H1 (cell line): ENCODE measurements around the gene CD276. TPM values are rescaled to one million over a fixed set of nuclear protein-coding genes. Genes with fewer than 3 reads are reported as not detected.

Source experiments
- CTCF ChIA-PET: fragments of 300-600 bp; sonication (Branson Sonifier 250); formaldehyde crosslinking; loops from one replicate; lab custom pipeline; 2021; ENCODE audit not compliant: partially characterized antibody; lab: Charles Lee
- POLR2A ChIA-PET: fragments of 300-600 bp; sonication (Branson Sonifier 250); formaldehyde crosslinking; loops from one replicate; lab custom pipeline; 2021; ENCODE audit warnings: inconsistent platforms; ENCODE audit not compliant: partially characterized antibody; lab: Charles Lee
- DNase-seq, 2 experiments: peaks; one replicate each; pipeline versions ENCODE4 v3.0.0 to v3.0.0-alpha.2; 2010 to 2022; ENCODE audit warnings: low spot score in 2 of 2, low read depth in 1 of 2, mixed read lengths in 1 of 2
- FAIRE-seq: peaks from 2 replicates; lab custom pipeline; 2011; peaks lifted over from hg19 to GRCh38; lab: Jason Lieb, UNC
- H2AFZ ChIP-seq: 2 replicates; pipeline ENCODE4 v1.8.1; 2012; ENCODE audit warnings: low read length, inconsistent platforms
- H2AK5ac ChIP-seq: 2 replicates; pipeline ENCODE4 v1.6.1; 2013; ENCODE audit warnings: low read depth, low read length
- H2BK120ac ChIP-seq: replicated peaks from 2 replicates; pipeline ENCODE3; 2013; ENCODE audit warnings: low read depth, low read length, inconsistent platforms
- H2BK12ac ChIP-seq: 2 replicates; pipeline ENCODE4 v1.6.1; 2013; ENCODE audit warnings: low read depth, low read length
- H2BK15ac ChIP-seq: 2 replicates; pipeline ENCODE4 v1.6.1; 2013; ENCODE audit warnings: low read length
- H2BK20ac ChIP-seq: 2 replicates; pipeline ENCODE4 v1.6.1; 2013; ENCODE audit warnings: low read length
- H2BK5ac ChIP-seq: 2 replicates; pipeline ENCODE4 v1.6.1; 2013; ENCODE audit warnings: low read depth, low read length
- H3K14ac ChIP-seq: 2 replicates; pipeline ENCODE4 v1.6.1; 2013; ENCODE audit warnings: inconsistent platforms; ENCODE audit not compliant: insufficient read length
- H3K18ac ChIP-seq: 2 replicates; pipeline ENCODE4 v1.6.1; 2013; ENCODE audit warnings: low read length; ENCODE audit errors: extremely low read depth
- H3K23ac ChIP-seq: 2 replicates; pipeline ENCODE4 v1.6.1; 2013; ENCODE audit warnings: inconsistent platforms; ENCODE audit not compliant: insufficient read length
- H3K23me2 ChIP-seq: 2 replicates; pipeline ENCODE4 v1.6.1; 2013; ENCODE audit warnings: low read depth, low read length
- H3K27ac ChIP-seq: 2 replicates; pipeline ENCODE4 v1.6.1; 2011; ENCODE audit warnings: low read depth, low read length, inconsistent platforms
- H3K27me3 ChIP-seq, 4 experiments: replicated peaks in 1 of 4; 1 replicate in 1 of 4; 2 replicates in 3 of 4; pipeline versions ENCODE4 v1.6.1 to v1.8.1; 2011 to 2013; ENCODE audit warnings: low read length in 3 of 4, mild to moderate bottlenecking in 3 of 4, inconsistent platforms in 2 of 4, mixed read lengths in 2 of 4, moderate library complexity in 1 of 4; ENCODE audit not compliant: control insufficient read depth in 3 of 4, insufficient read depth in 3 of 4; ENCODE audit errors: extremely low read depth in 1 of 4
- H3K36me3 ChIP-seq, 4 experiments: 2 replicates each; pipeline versions ENCODE4 v1.6.1 to v1.8.1; 2011 to 2013; ENCODE audit warnings: mild to moderate bottlenecking in 4 of 4, low read length in 3 of 4, moderate library complexity in 2 of 4, control low read depth in 1 of 4, inconsistent platforms in 1 of 4; ENCODE audit not compliant: insufficient read depth in 4 of 4, control insufficient read depth in 2 of 4
- H3K4ac ChIP-seq: replicated peaks from 2 replicates; pipeline ENCODE3; 2013; ENCODE audit warnings: low read length, low read depth, mixed read lengths, inconsistent platforms; ENCODE audit not compliant: insufficient read length
- H3K4me1 ChIP-seq, 4 experiments: replicated peaks in 1 of 4; 1 replicate in 1 of 4; 2 replicates in 3 of 4; pipeline versions ENCODE4 v1.6.1 to v1.8.1; 2011 to 2013; ENCODE audit warnings: low read length in 3 of 4, inconsistent platforms in 2 of 4, mixed read lengths in 1 of 4; ENCODE audit not compliant: insufficient read depth in 4 of 4, control insufficient read depth in 3 of 4
- H3K4me2 ChIP-seq, 2 experiments: 2 replicates each; pipeline versions ENCODE4 v1.6.1 to v1.8.1; 2011 to 2013; ENCODE audit warnings: low read depth in 2 of 2, low read length in 2 of 2, control low read depth in 1 of 2, inconsistent platforms in 1 of 2, mild to moderate bottlenecking in 1 of 2; ENCODE audit not compliant: insufficient read depth in 1 of 2
- H3K4me3 ChIP-seq, 4 experiments: fragments of 200-600, 300-600 bp in 1 of 4; sonication (generic), shearing (Covaris generic), sonication (Bioruptor Twin) in 1 of 4; 2 replicates each; pipeline versions ENCODE4 v1.5.1 to v1.8.1; 2011 to 2016; ENCODE audit warnings: low read length in 4 of 4, low read depth in 3 of 4, control low read depth in 2 of 4, inconsistent platforms in 2 of 4, mild to moderate bottlenecking in 2 of 4, mixed read lengths in 1 of 4, moderate library complexity in 1 of 4; ENCODE audit not compliant: insufficient read depth in 2 of 4; ENCODE audit errors: extremely low read depth in 1 of 4
- H3K56ac ChIP-seq: replicated peaks from 2 replicates; pipeline ENCODE3; 2013; ENCODE audit warnings: low read depth, mild to moderate bottlenecking, mixed read lengths, low read length, inconsistent platforms; ENCODE audit not compliant: insufficient read length
- H3K79me1 ChIP-seq: 2 replicates; pipeline ENCODE4 v1.6.1; 2013; ENCODE audit warnings: low read depth, low read length, control low read depth
- H3K79me2 ChIP-seq, 2 experiments: 2 replicates each; pipeline versions ENCODE4 v1.6.1 to v1.8.1; 2012 to 2013; ENCODE audit warnings: low read length in 2 of 2, mild to moderate bottlenecking in 2 of 2, inconsistent platforms in 1 of 2; ENCODE audit not compliant: insufficient read depth in 2 of 2, control insufficient read depth in 1 of 2
- H3K9ac ChIP-seq, 4 experiments: replicated peaks in 1 of 4; 1 replicate in 1 of 4; 2 replicates in 3 of 4; pipeline versions ENCODE4 v1.6.1 to v1.8.1; 2011 to 2013; ENCODE audit warnings: low read depth in 3 of 4, low read length in 3 of 4, control low read depth in 2 of 4, mild to moderate bottlenecking in 2 of 4, moderate library complexity in 2 of 4, inconsistent platforms in 1 of 4; ENCODE audit errors: extremely low read depth in 1 of 4
- H3K9me3 ChIP-seq, 2 experiments: 2 replicates each; pipeline versions ENCODE4 v1.6.1 to v1.8.1; 2012 to 2013; ENCODE audit warnings: mild to moderate bottlenecking in 2 of 2, moderate library complexity in 2 of 2, control low read depth in 1 of 2, inconsistent platforms in 1 of 2, low read depth in 1 of 2, low read length in 1 of 2, mixed read lengths in 1 of 2; ENCODE audit not compliant: insufficient read depth in 2 of 2
- H4K20me1 ChIP-seq, 2 experiments: replicated peaks in 1 of 2; 2 replicates each; pipeline versions ENCODE3 to v1.8.1; 2011 to 2013; ENCODE audit warnings: inconsistent platforms in 2 of 2, low read length in 2 of 2, mild to moderate bottlenecking in 1 of 2; ENCODE audit not compliant: insufficient read depth in 2 of 2, control insufficient read depth in 1 of 2
- H4K5ac ChIP-seq: 2 replicates; pipeline ENCODE4 v1.6.1; 2013; ENCODE audit warnings: low read length, low read depth, mixed read lengths, inconsistent platforms; ENCODE audit not compliant: insufficient read length
- H4K8ac ChIP-seq: 2 replicates; pipeline ENCODE4 v1.8.0; 2013; ENCODE audit warnings: mild to moderate bottlenecking, moderate library complexity, low read length, inconsistent platforms; ENCODE audit not compliant: insufficient read depth; ENCODE audit errors: extremely low read depth
- H4K91ac ChIP-seq: replicated peaks from 2 replicates; pipeline ENCODE3; 2013; ENCODE audit warnings: low read length, mixed read lengths, inconsistent platforms; ENCODE audit not compliant: insufficient read length
- ATF3 ChIP-seq: IDR thresholded peaks from 2 replicates; pipeline ENCODE4 v1.6.1; 2011; ENCODE audit warnings: low read depth, mild to moderate bottlenecking, low read length; ENCODE audit not compliant: insufficient read depth
- BRCA1 ChIP-seq: IDR thresholded peaks from 2 replicates; pipeline ENCODE4 v1.6.1; 2012; ENCODE audit warnings: low read depth, low read length, improper control_type of control experiment
- CBX5 ChIP-seq: fragments of 300-800, 300-1000 bp; sonication (generic); IDR thresholded peaks from 2 replicates; pipeline ENCODE4 v1.7.1; 2016; ENCODE audit warnings: antibody characterized with exemption, low read length, low read depth
- CEBPB ChIP-seq: IDR thresholded peaks from 2 replicates; pipeline ENCODE4 v1.6.1; 2012; ENCODE audit warnings: low read depth, low read length
- CTBP2 ChIP-seq: IDR thresholded peaks from 2 replicates; pipeline ENCODE4 v1.7.0; 2011; ENCODE audit warnings: borderline replicate concordance, mild to moderate bottlenecking, moderate library complexity, mixed read lengths, low read length; ENCODE audit not compliant: insufficient read depth, insufficient read length
- GABPA ChIP-seq: IDR thresholded peaks from 2 replicates; pipeline ENCODE4 v1.6.1; 2011; ENCODE audit warnings: mild to moderate bottlenecking, low read length, moderate library complexity, borderline replicate concordance; ENCODE audit not compliant: insufficient read depth
- GTF2F1 ChIP-seq: IDR thresholded peaks from 2 replicates; pipeline ENCODE4 v1.6.1; 2012; ENCODE audit warnings: low read depth, low read length, improper control_type of control experiment, borderline replicate concordance
- MAX ChIP-seq: IDR thresholded peaks from 2 replicates; pipeline ENCODE4 v1.6.1; 2012; ENCODE audit warnings: inconsistent platforms
- POU5F1 ChIP-seq: IDR thresholded peaks from 2 replicates; pipeline ENCODE4 v1.6.1; 2011; ENCODE audit warnings: low read depth, mild to moderate bottlenecking, low read length, moderate library complexity
- TAF1 ChIP-seq: IDR thresholded peaks from 2 replicates; pipeline ENCODE4 v1.6.1; 2011; ENCODE audit warnings: mild to moderate bottlenecking, low read depth, low read length
- YY1 ChIP-seq: IDR thresholded peaks from 2 replicates; pipeline ENCODE4 v1.6.1; 2011; ENCODE audit warnings: low read depth, mild to moderate bottlenecking, low read length
- ZNF274 ChIP-seq: IDR thresholded peaks from 2 replicates; pipeline ENCODE4 v1.7.0; 2012; ENCODE audit warnings: low read length, borderline replicate concordance; ENCODE audit errors: extremely low read depth
- WGBS, 2 experiments: shearing (Covaris generic) in 1 of 2; methylation state at CpG; one replicate each; pipeline versions ENCODE4 v1.1.6 to v1.1.7; 2013 to 2015; ENCODE audit warnings: low lambda C conversion rate in 2 of 2, mixed read lengths in 2 of 2, inconsistent platforms in 1 of 2, low coverage in 1 of 2, missing lambda C conversion rate in 1 of 2; ENCODE audit not compliant: insufficient replicate concordance in 2 of 2, insufficient coverage in 1 of 2, insufficient read length in 1 of 2; ENCODE audit errors: extremely low coverage in 1 of 2, missing lambda C conversion rate in 1 of 2; 5-methylcytosine and 5-hydroxymethylcytosine counted together
- polyA plus RNA-seq, 7 experiments: library from polyadenylated mRNA; depleted of rRNA in 3 of 7; stranded (reverse) in 5 of 7; unstranded in 2 of 7; fragments of >200 nt in 5 of 7; fragments of 200-250 nt in 2 of 7; gene quantifications; 1 replicate in 5 of 7; 2 replicates in 1 of 7; 4 replicates in 1 of 7; pipeline versions ENCODE4 v1.2.1 to v1.2.3, GENCODE V29; 2011 to 2013; ENCODE audit warnings: missing spikeins in 2 of 7, mixed read lengths in 2 of 7
- total RNA-seq: library from RNA; stranded (reverse); fragmentation: NEBNext Ultra II Directional; extraction: Animal tissue kit (Norgen Biotek cat#: 25700); gene quantifications from 2 replicates; pipeline ENCODE4 v1.2.1, GENCODE V29; 2021

The CD276 gene
- total and polyA plus RNA-seq, 2 of the 8 experiments (the other 6 are each of a cell fraction or from before 2014, with no cell fraction given), result 156 to 158 TPM

- peaks cover 23 to 30% of the 10 kb centered on the region in 2 experiments for H4K20me1 ChIP-seq
- no peak overlapping the region for H3K18ac ChIP-seq
- H2BK12ac ChIP-seq, result no peak overlapping the region
- H2BK5ac ChIP-seq, result no peak overlapping the region
- no peaks in the 10 kb centered on the region for H3K9me3 ChIP-seq
- H3K4me2 ChIP-seq, result peak overlapping the region in 1 of 2 experiments; percentile 55; a peak in 1 of 4 replicates
- ChIA-PET POLR2A (interaction anchor here (1.2 to 9.2 kb wide), 3 partner anchors 9 to 35 kb away, joined by 3 to 93 read pairs (median 10); no protein-coding TSS in a partner anchor), CTCF (interaction anchor here (0.6 to 15.1 kb wide), 8 partner anchors 9 to 234 kb away, joined by 3 to 496 read pairs (median 4); partner anchors contain the start of gene NPTN)
- H2BK120ac ChIP-seq, result no peak overlapping the region
- H3K9ac ChIP-seq, result no peak overlapping the region; a peak in 1 of 7 replicates
- no peak for TF ChIP-seq CTBP2
- TF ChIP-seq ZNF274, result no peak
- no peak for TF ChIP-seq TAF1
- no peak for TF ChIP-seq BRCA1
- TF ChIP-seq CBX5, result no peak
- no peak for TF ChIP-seq POU5F1
- TF ChIP-seq CEBPB, result no peak
- TF ChIP-seq YY1, result no peak
- TF ChIP-seq GTF2F1, result no peak
- TF ChIP-seq ATF3, result no peak
- TF ChIP-seq MAX, result no peak
- no peak for TF ChIP-seq GABPA
- FAIRE-seq (no peak), DNase-seq (no peak)
- no peak overlapping the region for H2AK5ac ChIP-seq
- H4K5ac ChIP-seq, result no peak overlapping the region
- no peaks in the 10 kb centered on the region for H3K36me3 ChIP-seq
- H3K27ac ChIP-seq, result no peak overlapping the region
- H3K27me3 ChIP-seq, result no peaks in the 10 kb centered on the region
- no peak overlapping the region for H2AFZ ChIP-seq
- H3K4me3 ChIP-seq, result no peak overlapping the region
- 76% methylated on average over 4 of the region's 4 CpGs; no CpG with 5 or more reads in 1 of the 2 experiments for WGBS, 2 experiments
- no peak overlapping the region for H4K8ac ChIP-seq
- H3K14ac ChIP-seq, result no peak overlapping the region
- no peak overlapping the region for H2BK20ac ChIP-seq
- peak overlapping the region; percentile 22 for H4K91ac ChIP-seq
- H3K79me1 ChIP-seq, result peaks cover 24% of the 10 kb centered on the region
- H3K56ac ChIP-seq, result no peak overlapping the region
- H3K4ac ChIP-seq, result no peak overlapping the region
- H2BK15ac ChIP-seq, result no peak overlapping the region
- peaks cover 2 to 29% (median 12%) of the 10 kb centered on the region in 4 experiments; a peak in 5 of 7 replicates for H3K4me1 ChIP-seq
- no peak overlapping the region for H3K23ac ChIP-seq
- peaks cover 25 to 68% of the 10 kb centered on the region in 2 experiments for H3K79me2 ChIP-seq
- H3K23me2 ChIP-seq, result peaks cover 7% of the 10 kb centered on the region
Measured at GRCh38 chr15:73686781-73687256, 2.6 kb downstream of the CD276 start.
